ENCODE results near the gene HMGCLL1.

The HMGCLL1 gene

GRCh38 chr6:55443238-55444134 is 135.5 kb downstream of the HMGCLL1 start:
- no peak for DNase-seq (ENCODE audit: low spot score)

GRCh38 chr6:55438203-55438602 is 140.8 kb downstream of the HMGCLL1 start:
- no peak for DNase-seq (ENCODE audit: low spot score)

- no peak for DNase-seq (ENCODE audit: low spot score)
These were observed 141.9 kb downstream of the HMGCLL1 start for GRCh38 chr6:55437141-55437540.

GRCh38 chr6:55433446-55434130 is 145.4 kb downstream of the HMGCLL1 start:
- DNase-seq (ENCODE audit: low spot score) = no peak

GRCh38 chr6:55423933-55424332 is 155.1 kb downstream of the HMGCLL1 start:
- DNase-seq (ENCODE audit: low spot score) = no peak

GRCh38 chr6:55410674-55411073 is 168.3 kb downstream of the HMGCLL1 start:
- no peak for DNase-seq (ENCODE audit: low spot score)

- no peak for DNase-seq (ENCODE audit: low spot score)
These were observed 173.3 kb downstream of the HMGCLL1 start for GRCh38 chr6:55405474-55406235.

- no peak for DNase-seq (ENCODE audit: low spot score)
These were observed 179.6 kb downstream of the HMGCLL1 start for GRCh38 chr6:55399351-55399750.

- no peak for DNase-seq (ENCODE audit: low spot score)
These were observed 181.0 kb downstream of the HMGCLL1 start for GRCh38 chr6:55397986-55398385.

GRCh38 chr6:55395871-55396270 is 183.1 kb downstream of the HMGCLL1 start:
- DNase-seq (ENCODE audit: low spot score) = no peak

- DNase-seq (ENCODE audit: low spot score) = no peak
These were observed 190.8 kb downstream of the HMGCLL1 start for GRCh38 chr6:55388211-55388610.
